ENCODE data around the gene PRKG2.

PRKG2 gene

GRCh38 chr4:81118086-81118485 lies 96.9 kb downstream of the PRKG2 start:
- FAIRE-seq: no peak
- DNase-seq (ENCODE audit: extremely low spot score, insufficient read length, low read depth): no peak

GRCh38 chr4:81116566-81116965 lies 98.5 kb downstream of the PRKG2 start:
- DNase-seq (ENCODE audit: extremely low spot score, insufficient read length, low read depth): no peak
- no peak for FAIRE-seq

DNA sequence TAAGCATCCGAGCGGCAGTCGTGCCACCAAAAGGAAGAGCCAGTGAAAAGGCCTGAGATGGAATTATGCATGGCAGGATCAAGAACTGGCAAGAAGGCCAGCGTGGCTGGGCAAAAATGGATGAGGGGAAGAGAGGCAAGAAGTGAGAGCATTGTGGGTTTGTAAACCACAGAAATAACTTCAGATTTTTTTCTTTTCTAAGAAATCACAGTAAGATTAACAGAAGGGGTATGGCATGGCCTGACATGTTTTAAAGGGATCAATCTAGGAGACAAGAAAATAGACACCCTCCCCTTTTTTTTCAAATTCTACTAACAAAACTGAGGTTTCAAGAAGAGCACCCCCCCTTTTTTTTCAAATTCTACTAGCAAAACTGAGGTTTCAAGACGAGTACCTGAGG lies 102.0 kb downstream of the PRKG2 start:
- no peak for FAIRE-seq
- no peak for DNase-seq (ENCODE audit: extremely low spot score, insufficient read length, low read depth)

DNA sequence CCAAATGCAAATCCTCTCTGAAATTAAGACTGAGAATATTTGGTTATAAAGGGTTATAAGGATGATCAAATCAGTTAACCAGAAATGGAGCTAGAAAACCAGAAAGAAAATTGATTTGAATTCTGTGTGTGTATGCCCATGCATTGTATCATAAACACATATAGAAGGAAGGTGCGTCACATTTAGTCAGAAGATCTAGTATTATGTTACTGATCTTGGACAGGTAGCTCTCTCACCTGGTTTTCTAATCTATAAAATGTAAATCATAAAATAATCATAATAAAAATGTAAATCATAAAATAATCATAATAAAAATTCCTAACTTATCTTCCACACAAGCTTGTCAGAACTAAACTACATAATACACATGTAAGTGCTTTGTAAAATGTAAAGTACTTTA lies 105.7 kb downstream of the PRKG2 start:
- FAIRE-seq (no peak), DNase-seq (ENCODE audit: extremely low spot score, insufficient read length, low read depth) (no peak)

DNA sequence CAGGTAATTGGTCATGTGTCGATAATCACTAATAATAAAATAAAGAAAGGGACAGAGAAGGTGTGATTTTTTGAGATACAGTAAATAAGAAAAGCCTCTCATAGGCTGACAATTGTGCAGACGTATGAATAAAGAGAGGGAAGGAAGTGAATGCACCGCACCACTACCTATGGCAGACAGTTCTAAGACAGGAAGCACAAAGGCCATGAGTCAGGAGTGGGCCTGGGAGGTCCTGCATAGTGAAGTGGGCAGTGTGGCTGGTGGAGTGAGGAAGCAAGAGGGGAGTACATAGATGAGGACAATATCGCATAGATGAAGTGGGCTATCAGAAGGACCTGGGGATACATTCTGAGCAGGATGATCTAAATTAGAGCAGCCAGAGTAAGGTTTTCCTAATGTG lies 108.9 kb downstream of the PRKG2 start:
- DNase-seq (ENCODE audit: extremely low spot score, insufficient read length, low read depth) (no peak), FAIRE-seq (no peak)

DNA sequence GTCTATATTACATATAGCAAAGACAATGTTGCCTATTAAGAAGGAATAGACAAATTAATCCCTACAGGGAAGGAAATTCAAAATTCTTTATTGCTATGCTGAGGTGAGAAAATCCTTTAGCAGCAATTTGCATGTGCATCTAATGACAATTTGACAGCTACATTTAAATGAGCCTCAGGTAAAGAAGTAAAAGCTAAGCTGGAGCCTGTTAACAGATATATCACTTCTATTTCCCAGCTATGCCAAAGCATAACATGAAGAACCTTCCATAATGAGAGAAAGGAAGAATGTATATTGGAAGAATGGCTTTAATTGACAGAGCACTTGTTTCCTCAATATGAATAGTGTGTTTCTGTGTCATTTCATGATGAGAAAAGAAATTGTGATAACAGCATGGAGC lies 112.9 kb downstream of the PRKG2 start:
- no peak for DNase-seq (ENCODE audit: extremely low spot score, insufficient read length, low read depth)
- FAIRE-seq: no peak

GRCh38 chr4:81096566-81096965 lies 118.5 kb downstream of the PRKG2 start:
- no peak for DNase-seq (ENCODE audit: extremely low spot score, insufficient read length, low read depth)
- no peak for FAIRE-seq

GRCh38 chr4:81095389-81095788 lies 119.6 kb downstream of the PRKG2 start:
- no peak for DNase-seq (ENCODE audit: extremely low spot score, insufficient read length, low read depth)
- no peak for FAIRE-seq

- FAIRE-seq (no peak), DNase-seq (ENCODE audit: extremely low spot score, insufficient read length, low read depth) (no peak)
Measured at GRCh38 chr4:81093720-81094401, 121.2 kb downstream of the PRKG2 start.

- DNase-seq (ENCODE audit: extremely low spot score, insufficient read length, low read depth): no peak
Measured at GRCh38 chr4:81085979-81086378, 129.0 kb downstream of the PRKG2 start.

DNA sequence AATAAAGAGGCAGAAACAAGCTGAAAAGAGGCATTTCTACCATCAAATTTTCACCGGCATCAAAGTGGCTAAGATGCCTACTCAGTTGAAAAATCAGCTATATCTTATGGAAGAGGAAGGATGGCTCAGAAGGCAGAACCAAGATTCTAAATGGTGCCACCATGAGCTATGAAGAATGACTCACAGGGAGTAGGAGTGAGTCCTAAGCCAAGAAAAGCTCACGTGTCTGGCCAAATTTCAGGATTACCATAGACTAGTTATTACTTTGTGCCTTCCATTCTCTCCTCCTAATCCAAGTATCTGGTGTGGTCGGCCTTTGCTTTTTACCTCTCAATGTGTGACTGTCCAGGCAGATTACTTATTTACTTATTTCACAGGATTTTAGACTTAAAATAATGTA lies 129.7 kb downstream of the PRKG2 start:
- FAIRE-seq: no peak
- no peak for DNase-seq (ENCODE audit: extremely low spot score, insufficient read length, low read depth)

More at GRCh38 chr4:81085979-81086378, 129.0 kb downstream of the PRKG2 start:
- no peak for FAIRE-seq

- DNase-seq (ENCODE audit: extremely low spot score, insufficient read length, low read depth) (no peak), FAIRE-seq (no peak)
Measured at GRCh38 chr4:81084634-81085033, 130.4 kb downstream of the PRKG2 start.

DNA sequence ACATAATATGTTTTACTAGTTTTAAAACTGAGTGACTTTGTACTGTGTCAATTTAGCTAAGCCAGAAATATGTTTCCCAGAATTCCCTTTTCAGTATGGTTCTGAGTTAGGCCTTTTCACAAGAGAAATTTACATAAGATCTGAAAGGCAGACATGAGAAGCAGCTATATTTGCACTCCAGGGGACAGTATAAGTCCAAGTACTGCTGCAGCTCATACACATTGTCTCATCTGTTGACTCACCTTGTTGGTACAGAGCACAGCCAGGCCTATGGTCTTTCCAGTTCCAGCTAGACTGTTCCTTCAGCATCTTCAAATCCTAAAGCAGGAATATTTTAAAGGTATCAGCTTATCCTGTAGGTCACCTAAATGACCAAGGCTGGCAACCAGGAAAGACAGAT lies 131.0 kb downstream of the PRKG2 start:
- DNase-seq (ENCODE audit: extremely low spot score, insufficient read length, low read depth) (no peak), FAIRE-seq (no peak)

DNA sequence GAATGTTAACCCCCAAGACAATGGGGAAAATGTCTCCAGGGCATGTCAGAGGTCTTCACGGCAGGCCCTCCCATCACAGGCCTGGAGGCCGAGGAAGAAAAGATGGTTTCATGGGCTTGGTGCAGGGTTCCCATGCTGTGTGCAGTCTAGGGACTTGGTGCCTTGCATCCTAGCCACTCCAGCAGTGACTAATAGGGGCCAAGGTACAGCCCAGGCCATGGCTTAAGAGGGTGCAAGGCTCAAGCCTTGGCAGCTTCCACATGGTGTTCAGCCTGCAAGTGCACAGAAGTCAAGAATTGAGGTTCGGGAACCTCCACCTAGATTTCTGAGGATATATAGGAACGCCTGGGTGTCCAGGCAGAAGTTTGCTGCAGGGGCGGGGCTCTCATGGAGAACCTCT lies 133.9 kb downstream of the PRKG2 start:
- no peak for FAIRE-seq
- DNase-seq (ENCODE audit: extremely low spot score, insufficient read length, low read depth): no peak

DNA sequence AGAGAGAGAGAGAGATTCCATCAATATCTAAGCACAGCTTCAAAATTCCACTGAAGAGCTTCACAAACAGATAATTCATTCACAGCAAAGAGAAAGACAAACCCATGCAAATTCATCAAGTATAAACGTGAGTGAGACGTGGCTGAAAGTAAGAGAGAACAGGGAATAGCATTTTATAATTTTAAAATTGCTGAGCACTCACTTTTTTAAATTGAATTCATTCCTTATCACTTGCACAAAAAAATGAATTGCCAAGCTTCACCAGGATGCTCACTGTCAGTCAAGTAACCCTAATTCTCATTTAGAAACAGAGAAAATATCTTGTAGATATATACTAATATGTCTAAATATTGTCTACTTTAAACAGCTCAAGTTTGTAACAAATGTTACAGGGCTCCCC lies 144.0 kb downstream of the PRKG2 start:
- FAIRE-seq: no peak
- no peak for DNase-seq (ENCODE audit: extremely low spot score, insufficient read length, low read depth)

GRCh38 chr4:81069706-81070331 lies 145.2 kb downstream of the PRKG2 start:
- DNase-seq (ENCODE audit: extremely low spot score, insufficient read length, low read depth) (peak; percentile 1), FAIRE-seq (peak; percentile 86)

GRCh38 chr4:81065446-81065845 lies 149.6 kb downstream of the PRKG2 start:
- DNase-seq (ENCODE audit: extremely low spot score, insufficient read length, low read depth): no peak
- no peak for FAIRE-seq

- FAIRE-seq (no peak), DNase-seq (ENCODE audit: extremely low spot score, insufficient read length, low read depth) (no peak)
Measured at GRCh38 chr4:81062001-81062400, 153.0 kb downstream of the PRKG2 start.

- no peak for DNase-seq (ENCODE audit: extremely low spot score, insufficient read length, low read depth)
- FAIRE-seq: no peak
Measured at GRCh38 chr4:81061344-81061730, 153.7 kb downstream of the PRKG2 start.

- FAIRE-seq: no peak
- no peak for DNase-seq (ENCODE audit: extremely low spot score, insufficient read length, low read depth)
Measured at GRCh38 chr4:81060587-81061343, 154.3 kb downstream of the PRKG2 start.

DNA sequence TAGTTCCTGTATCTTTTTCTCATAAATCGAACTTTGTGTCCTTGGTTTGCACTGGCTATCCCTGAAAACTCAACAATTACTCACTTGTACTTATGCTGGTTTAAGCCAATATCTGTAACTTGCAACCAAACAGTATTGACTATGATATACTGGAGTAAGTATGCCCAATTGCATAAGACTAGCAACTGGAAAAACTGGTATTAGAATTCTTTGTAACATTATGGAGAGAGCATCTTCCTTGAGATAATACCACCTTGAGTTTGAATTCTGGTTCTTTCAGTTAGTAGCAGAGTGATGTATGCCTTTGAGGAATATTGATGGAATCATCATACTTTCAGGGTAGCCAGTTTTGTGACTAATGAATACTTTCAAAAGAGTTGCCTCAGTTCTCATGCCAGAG lies 156.4 kb downstream of the PRKG2 start:
- DNase-seq (ENCODE audit: extremely low spot score, insufficient read length, low read depth): no peak
- no peak for FAIRE-seq

All from GM18507 (cell line).